Measurements from ENCODE around the gene SPTBN1. TPM values are rescaled to one million over a fixed set of nuclear protein-coding genes. Genes with fewer than 3 reads are reported as not detected.

The SPTBN1 gene
- total RNA-seq, 1 donor from 2014 or later: 251 TPM

- H3K4me3 ChIP-seq (ENCODE audit: low read length in 3 of 3): peak overlapping the region in 2 of 3 donors; percentile 22 to 38
- H3K9me3 ChIP-seq (ENCODE audit: control insufficient read depth in 3 of 3, low read length in 3 of 3): no peaks in the 10 kb centered on the region
- H3K27me3 ChIP-seq (ENCODE audit: control insufficient read depth in 3 of 3, insufficient read depth in 3 of 3, low read length in 3 of 3): no peaks in the 10 kb centered on the region
- peak overlapping the region in 2 of 3 donors; percentile 47 to 59 for H3K9ac ChIP-seq (ENCODE audit: low read depth in 1 of 3, low read length in 3 of 3)
- peak overlapping the region; percentile 37 for H3K27ac ChIP-seq (ENCODE audit: low read depth, low read length)
- H3K36me3 ChIP-seq (ENCODE audit: control insufficient read depth in 3 of 3, insufficient read depth in 3 of 3, low read length in 3 of 3): no peaks in the 10 kb centered on the region
- peaks cover 19 to 35% (median 20%) of the 10 kb centered on the region in 3 donors for H3K4me1 ChIP-seq (ENCODE audit: control insufficient read depth in 3 of 3, insufficient read depth in 3 of 3, low read length in 3 of 3)
Measured at GRCh38 chr2:54466870-54467269, 10.7 kb downstream of the SPTBN1 start.

DNA sequence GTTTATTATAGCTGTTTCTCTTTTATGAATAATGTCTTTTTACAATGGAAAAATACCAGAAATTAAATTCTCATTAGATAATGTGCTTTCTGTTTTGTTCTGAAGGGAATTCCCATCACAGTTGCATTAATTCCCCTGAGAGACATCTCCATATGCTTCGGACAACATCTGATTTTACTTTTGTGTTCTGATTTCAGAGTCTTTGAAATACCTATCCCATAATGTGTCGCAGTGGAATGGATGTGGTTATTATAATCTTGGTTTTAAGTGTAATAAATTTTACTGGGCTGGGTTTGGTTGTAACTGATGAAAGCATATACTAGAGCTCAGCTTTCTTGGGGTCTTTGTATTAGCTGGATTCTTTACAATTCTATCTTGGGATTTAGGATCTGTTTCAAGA is 12.5 kb downstream of the SPTBN1 start:
- peaks cover 14 to 33% (median 20%) of the 10 kb centered on the region in 3 donors for H3K4me1 ChIP-seq (ENCODE audit: control insufficient read depth in 3 of 3, insufficient read depth in 3 of 3, low read length in 3 of 3)
- H3K27ac ChIP-seq (ENCODE audit: low read depth, low read length): peak overlapping the region; percentile 13

DNA sequence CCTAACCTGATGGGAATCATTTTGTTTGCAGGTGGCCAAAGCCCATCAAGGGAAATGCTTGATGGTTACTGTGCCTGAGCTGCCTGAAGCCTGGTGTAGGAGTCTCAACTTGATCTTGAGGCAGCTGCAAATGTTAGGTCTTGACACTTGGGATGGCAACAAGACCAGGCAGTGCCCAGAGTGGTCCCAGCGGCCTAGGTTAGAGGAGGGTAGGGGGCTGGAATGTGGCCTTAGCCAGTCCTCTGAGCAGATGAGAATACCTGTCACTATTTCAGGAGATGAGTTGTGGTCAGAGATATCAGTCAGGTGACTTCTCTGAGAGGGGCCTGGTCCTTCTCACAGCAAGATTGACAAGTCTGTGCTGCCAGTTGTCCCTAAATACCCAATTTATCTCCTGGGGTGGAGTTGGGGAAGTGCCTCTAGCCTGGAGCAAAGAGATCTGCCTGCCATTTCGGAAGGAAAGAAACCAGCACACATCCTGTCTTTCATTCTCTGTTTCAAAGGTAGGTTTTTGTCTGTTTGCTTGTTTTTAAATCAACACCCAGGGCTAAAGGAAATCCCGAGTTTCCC is 13.4 kb downstream of the SPTBN1 start:
- peak overlapping the region; percentile 39 for H3K27ac ChIP-seq (ENCODE audit: low read depth, low read length)
- H3K9me3 ChIP-seq (ENCODE audit: control insufficient read depth in 3 of 3, low read length in 3 of 3): no peaks in the 10 kb centered on the region
- no peaks in the 10 kb centered on the region for H3K36me3 ChIP-seq (ENCODE audit: control insufficient read depth in 3 of 3, insufficient read depth in 3 of 3, low read length in 3 of 3)
- no peaks in the 10 kb centered on the region for H3K27me3 ChIP-seq (ENCODE audit: control insufficient read depth in 3 of 3, insufficient read depth in 3 of 3, low read length in 3 of 3)
- peaks cover 14 to 33% (median 20%) of the 10 kb centered on the region in 3 donors for H3K4me1 ChIP-seq (ENCODE audit: control insufficient read depth in 3 of 3, insufficient read depth in 3 of 3, low read length in 3 of 3)
- no peak overlapping the region for H3K4me3 ChIP-seq (ENCODE audit: low read length in 3 of 3)
- H3K9ac ChIP-seq (ENCODE audit: low read depth in 1 of 3, low read length in 3 of 3): no peak overlapping the region

More for the DNA sequence above, 12.5 kb downstream of the SPTBN1 start:
- H3K4me3 ChIP-seq (ENCODE audit: low read length in 3 of 3): no peak overlapping the region
- H3K9me3 ChIP-seq (ENCODE audit: control insufficient read depth in 3 of 3, low read length in 3 of 3): no peaks in the 10 kb centered on the region
- H3K27me3 ChIP-seq (ENCODE audit: control insufficient read depth in 3 of 3, insufficient read depth in 3 of 3, low read length in 3 of 3): no peaks in the 10 kb centered on the region
- no peak overlapping the region for H3K9ac ChIP-seq (ENCODE audit: low read depth in 1 of 3, low read length in 3 of 3)
- no peaks in the 10 kb centered on the region for H3K36me3 ChIP-seq (ENCODE audit: control insufficient read depth in 3 of 3, insufficient read depth in 3 of 3, low read length in 3 of 3)

DNA sequence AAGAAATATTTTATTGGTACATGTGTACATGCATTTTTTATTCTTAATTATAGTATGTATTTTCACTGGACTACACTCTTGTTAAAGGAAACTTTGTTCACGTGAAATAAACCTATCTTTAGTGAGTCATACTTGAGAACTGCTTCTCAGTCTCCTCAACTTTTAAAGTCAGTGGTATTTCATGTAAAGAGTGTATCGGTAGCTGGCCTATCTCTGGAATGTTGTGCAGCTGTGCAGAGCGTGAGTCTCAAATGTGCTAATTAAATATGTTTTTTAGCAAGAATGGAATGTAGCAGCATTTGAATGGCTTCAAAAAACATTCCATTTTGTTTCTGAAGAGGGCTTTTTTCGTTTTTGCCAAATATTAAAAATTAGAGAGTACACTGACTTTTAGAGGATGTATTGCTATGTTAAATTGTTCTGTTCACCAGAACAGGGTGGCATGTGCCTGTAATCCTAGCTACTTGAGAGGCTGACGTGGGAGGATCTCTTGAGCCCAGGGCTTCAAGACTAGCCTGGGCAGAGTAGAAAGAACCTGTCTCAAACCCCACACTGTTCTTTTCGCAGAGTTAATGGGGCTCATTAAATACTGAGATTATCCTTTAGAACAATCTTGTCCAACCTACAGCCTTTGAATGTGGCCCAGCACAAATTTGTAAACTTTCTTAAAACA is 14.3 kb downstream of the SPTBN1 start:
- H3K9me3 ChIP-seq (ENCODE audit: control insufficient read depth in 3 of 3, low read length in 3 of 3): no peaks in the 10 kb centered on the region
- H3K27ac ChIP-seq (ENCODE audit: low read depth, low read length): no peak overlapping the region
- no peaks in the 10 kb centered on the region for H3K27me3 ChIP-seq (ENCODE audit: control insufficient read depth in 3 of 3, insufficient read depth in 3 of 3, low read length in 3 of 3)
- H3K4me3 ChIP-seq (ENCODE audit: low read length in 3 of 3): no peak overlapping the region
- no peaks in the 10 kb centered on the region for H3K36me3 ChIP-seq (ENCODE audit: control insufficient read depth in 3 of 3, insufficient read depth in 3 of 3, low read length in 3 of 3)
- no peak overlapping the region for H3K9ac ChIP-seq (ENCODE audit: low read depth in 1 of 3, low read length in 3 of 3)
- H3K4me1 ChIP-seq (ENCODE audit: control insufficient read depth in 3 of 3, insufficient read depth in 3 of 3, low read length in 3 of 3): peaks cover 17 to 33% (median 23%) of the 10 kb centered on the region in 3 donors

DNA sequence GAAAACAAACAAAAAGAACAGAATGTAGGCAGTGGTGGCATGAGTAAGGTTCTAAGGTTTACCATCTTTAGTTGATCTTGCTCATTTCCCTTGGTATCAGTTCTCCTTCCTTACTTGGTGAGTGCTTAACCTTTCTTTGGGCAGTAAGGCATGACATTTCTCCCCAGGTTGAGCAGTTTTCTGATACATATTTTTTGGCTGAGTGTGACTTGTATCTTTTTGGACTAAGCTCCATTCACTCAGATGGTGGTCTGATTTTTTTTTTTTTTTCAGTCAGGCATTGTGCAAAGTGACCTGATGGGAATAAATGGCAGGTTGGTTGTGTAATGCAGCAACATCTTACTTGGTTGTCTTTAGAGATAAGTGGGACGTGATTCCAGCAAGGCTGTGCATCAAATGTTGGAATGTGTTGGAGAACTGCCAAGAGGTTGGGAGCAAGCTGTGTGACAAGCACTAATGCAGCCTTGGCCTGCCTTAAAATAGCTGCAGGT is 15.1 kb downstream of the SPTBN1 start:
- H3K27ac ChIP-seq (ENCODE audit: low read depth, low read length): no peak overlapping the region
- H3K36me3 ChIP-seq (ENCODE audit: control insufficient read depth in 3 of 3, insufficient read depth in 3 of 3, low read length in 3 of 3): no peaks in the 10 kb centered on the region
- no peak overlapping the region for H3K9ac ChIP-seq (ENCODE audit: low read depth in 1 of 3, low read length in 3 of 3)
- H3K4me1 ChIP-seq (ENCODE audit: control insufficient read depth in 3 of 3, insufficient read depth in 3 of 3, low read length in 3 of 3): peaks cover 19 to 34% (median 25%) of the 10 kb centered on the region in 3 donors
- H3K27me3 ChIP-seq (ENCODE audit: control insufficient read depth in 3 of 3, insufficient read depth in 3 of 3, low read length in 3 of 3): no peaks in the 10 kb centered on the region
- H3K9me3 ChIP-seq (ENCODE audit: control insufficient read depth in 3 of 3, low read length in 3 of 3): no peaks in the 10 kb centered on the region
- no peak overlapping the region for H3K4me3 ChIP-seq (ENCODE audit: low read length in 3 of 3)

- no peak overlapping the region for H3K4me3 ChIP-seq (ENCODE audit: low read length in 3 of 3)
- H3K9me3 ChIP-seq (ENCODE audit: control insufficient read depth in 3 of 3, low read length in 3 of 3): no peaks in the 10 kb centered on the region
- no peak overlapping the region for H3K27ac ChIP-seq (ENCODE audit: low read depth, low read length)
- H3K9ac ChIP-seq (ENCODE audit: low read depth in 1 of 3, low read length in 3 of 3): no peak overlapping the region
- peaks cover 25 to 33% (median 26%) of the 10 kb centered on the region in 3 donors for H3K4me1 ChIP-seq (ENCODE audit: control insufficient read depth in 3 of 3, insufficient read depth in 3 of 3, low read length in 3 of 3)
- H3K27me3 ChIP-seq (ENCODE audit: control insufficient read depth in 3 of 3, insufficient read depth in 3 of 3, low read length in 3 of 3): no peaks in the 10 kb centered on the region
- no peaks in the 10 kb centered on the region for H3K36me3 ChIP-seq (ENCODE audit: control insufficient read depth in 3 of 3, insufficient read depth in 3 of 3, low read length in 3 of 3)
Measured at GRCh38 chr2:54473851-54474250, 17.7 kb downstream of the SPTBN1 start.

DNA sequence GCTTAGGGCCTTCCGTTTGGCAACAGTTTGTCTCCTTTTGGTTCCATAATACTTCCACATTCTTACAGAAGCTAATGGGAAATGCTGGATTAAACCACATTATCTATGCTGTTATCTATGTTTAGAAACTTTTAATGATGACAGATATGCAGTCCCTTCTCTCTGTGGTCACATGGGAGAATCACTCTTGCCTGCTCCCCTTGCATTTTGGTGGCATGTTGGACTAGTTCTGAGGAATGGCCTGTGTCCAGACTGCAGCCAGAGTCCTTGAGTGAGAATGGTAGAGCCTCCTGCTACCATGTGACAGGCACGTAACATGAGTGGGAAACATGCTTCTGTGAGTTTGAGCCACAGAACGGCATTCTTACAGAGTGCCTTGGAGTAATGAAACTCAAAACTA is 19.2 kb downstream of the SPTBN1 start:
- Histone ChIP-seq H3K9ac (ENCODE audit: low read depth in 1 of 3, low read length in 3 of 3) (no peak overlapping the region), H3K27ac (ENCODE audit: low read depth, low read length) (no peak overlapping the region), H3K9me3 (ENCODE audit: control insufficient read depth in 3 of 3, low read length in 3 of 3) (no peaks in the 10 kb centered on the region), H3K4me3 (ENCODE audit: low read length in 3 of 3) (no peak overlapping the region), H3K27me3 (ENCODE audit: control insufficient read depth in 3 of 3, insufficient read depth in 3 of 3, low read length in 3 of 3) (no peaks in the 10 kb centered on the region), H3K4me1 (ENCODE audit: control insufficient read depth in 3 of 3, insufficient read depth in 3 of 3, low read length in 3 of 3) (peaks cover 14 to 25% (median 19%) of the 10 kb centered on the region in 3 donors), H3K36me3 (ENCODE audit: control insufficient read depth in 3 of 3, insufficient read depth in 3 of 3, low read length in 3 of 3) (no peaks in the 10 kb centered on the region)

- H3K36me3 ChIP-seq (ENCODE audit: control insufficient read depth in 3 of 3, insufficient read depth in 3 of 3, low read length in 3 of 3): no peaks in the 10 kb centered on the region
- H3K4me3 ChIP-seq (ENCODE audit: low read length in 3 of 3): no peak overlapping the region
- no peak overlapping the region for H3K9ac ChIP-seq (ENCODE audit: low read depth in 1 of 3, low read length in 3 of 3)
- H3K4me1 ChIP-seq (ENCODE audit: control insufficient read depth in 3 of 3, insufficient read depth in 3 of 3, low read length in 3 of 3): peaks cover 12 to 23% (median 19%) of the 10 kb centered on the region in 3 donors
- H3K27me3 ChIP-seq (ENCODE audit: control insufficient read depth in 3 of 3, insufficient read depth in 3 of 3, low read length in 3 of 3): no peaks in the 10 kb centered on the region
- H3K27ac ChIP-seq (ENCODE audit: low read depth, low read length): no peak overlapping the region
- H3K9me3 ChIP-seq (ENCODE audit: control insufficient read depth in 3 of 3, low read length in 3 of 3): no peaks in the 10 kb centered on the region
Measured at GRCh38 chr2:54475919-54476318, 19.8 kb downstream of the SPTBN1 start.

GRCh38 chr2:54476852-54477251 is 20.7 kb downstream of the SPTBN1 start:
- Histone ChIP-seq H3K27me3 (ENCODE audit: control insufficient read depth in 3 of 3, insufficient read depth in 3 of 3, low read length in 3 of 3) (no peaks in the 10 kb centered on the region), H3K4me3 (ENCODE audit: low read length in 3 of 3) (no peak overlapping the region), H3K27ac (ENCODE audit: low read depth, low read length) (no peak overlapping the region), H3K9ac (ENCODE audit: low read depth in 1 of 3, low read length in 3 of 3) (no peak overlapping the region), H3K9me3 (ENCODE audit: control insufficient read depth in 3 of 3, low read length in 3 of 3) (no peaks in the 10 kb centered on the region), H3K4me1 (ENCODE audit: control insufficient read depth in 3 of 3, insufficient read depth in 3 of 3, low read length in 3 of 3) (peaks cover 5 to 23% (median 14%) of the 10 kb centered on the region in 3 donors), H3K36me3 (ENCODE audit: control insufficient read depth in 3 of 3, insufficient read depth in 3 of 3, low read length in 3 of 3) (no peaks in the 10 kb centered on the region)

GRCh38 chr2:54477896-54478295 is 21.8 kb downstream of the SPTBN1 start:
- no peak overlapping the region for H3K9ac ChIP-seq (ENCODE audit: low read depth in 1 of 3, low read length in 3 of 3)
- no peak overlapping the region for H3K4me3 ChIP-seq (ENCODE audit: low read length in 3 of 3)
- no peaks in the 10 kb centered on the region for H3K27me3 ChIP-seq (ENCODE audit: control insufficient read depth in 3 of 3, insufficient read depth in 3 of 3, low read length in 3 of 3)
- H3K9me3 ChIP-seq (ENCODE audit: control insufficient read depth in 3 of 3, low read length in 3 of 3): no peaks in the 10 kb centered on the region
- H3K4me1 ChIP-seq (ENCODE audit: control insufficient read depth in 3 of 3, insufficient read depth in 3 of 3, low read length in 3 of 3): peaks cover 14 to 30% (median 21%) of the 10 kb centered on the region in 3 donors
- no peak overlapping the region for H3K27ac ChIP-seq (ENCODE audit: low read depth, low read length)
- no peaks in the 10 kb centered on the region for H3K36me3 ChIP-seq (ENCODE audit: control insufficient read depth in 3 of 3, insufficient read depth in 3 of 3, low read length in 3 of 3)

Measured in skeletal muscle tissue (tissue), 4 donors.